HG02943 (cell line): Measurements from ENCODE around the gene CDX4.
"Not testable (repeated sequence)": the region's sequence is repeated elsewhere in the genome, so short reads cannot be mapped to it uniquely, and the experiment has no call there.

Source experiments
- ATAC-seq: cut with Tn5 transposase; IDR thresholded peaks from one replicate; pipeline ENCODE4 v1.9.1; 2021; ENCODE audit warnings: mild to moderate bottlenecking, low read depth, moderate library complexity; ENCODE audit not compliant: unreplicated experiment

The CDX4 gene, protein sequence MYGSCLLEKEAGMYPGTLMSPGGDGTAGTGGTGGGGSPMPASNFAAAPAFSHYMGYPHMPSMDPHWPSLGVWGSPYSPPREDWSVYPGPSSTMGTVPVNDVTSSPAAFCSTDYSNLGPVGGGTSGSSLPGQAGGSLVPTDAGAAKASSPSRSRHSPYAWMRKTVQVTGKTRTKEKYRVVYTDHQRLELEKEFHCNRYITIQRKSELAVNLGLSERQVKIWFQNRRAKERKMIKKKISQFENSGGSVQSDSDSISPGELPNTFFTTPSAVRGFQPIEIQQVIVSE

DNA sequence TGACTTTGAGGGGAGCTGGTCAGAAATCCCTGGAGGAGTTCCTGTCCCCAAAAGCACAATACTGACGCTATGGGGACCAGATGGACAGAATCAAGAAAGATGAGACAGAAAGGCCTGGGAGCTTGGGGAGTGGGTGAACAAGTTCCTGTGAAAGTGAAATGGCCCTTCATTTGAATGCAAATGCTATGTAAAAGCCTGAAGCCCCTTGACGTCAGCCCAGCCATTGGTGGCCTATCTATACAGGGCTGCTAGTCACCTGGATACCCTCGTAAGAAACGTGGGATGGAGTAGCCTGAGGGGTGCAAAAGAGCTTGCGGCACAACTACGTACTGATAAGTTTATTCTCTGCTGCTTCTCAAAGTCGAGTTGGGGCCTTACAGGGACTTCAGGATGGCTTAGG, at the start of gene CDX4:
Gene CDX4, plus strand, starts transcription at position 223 of the 400 bp plus-strand sequence. CDS start 201 bp downstream, outside the sequence.
- no peak for ATAC-seq

DNA sequence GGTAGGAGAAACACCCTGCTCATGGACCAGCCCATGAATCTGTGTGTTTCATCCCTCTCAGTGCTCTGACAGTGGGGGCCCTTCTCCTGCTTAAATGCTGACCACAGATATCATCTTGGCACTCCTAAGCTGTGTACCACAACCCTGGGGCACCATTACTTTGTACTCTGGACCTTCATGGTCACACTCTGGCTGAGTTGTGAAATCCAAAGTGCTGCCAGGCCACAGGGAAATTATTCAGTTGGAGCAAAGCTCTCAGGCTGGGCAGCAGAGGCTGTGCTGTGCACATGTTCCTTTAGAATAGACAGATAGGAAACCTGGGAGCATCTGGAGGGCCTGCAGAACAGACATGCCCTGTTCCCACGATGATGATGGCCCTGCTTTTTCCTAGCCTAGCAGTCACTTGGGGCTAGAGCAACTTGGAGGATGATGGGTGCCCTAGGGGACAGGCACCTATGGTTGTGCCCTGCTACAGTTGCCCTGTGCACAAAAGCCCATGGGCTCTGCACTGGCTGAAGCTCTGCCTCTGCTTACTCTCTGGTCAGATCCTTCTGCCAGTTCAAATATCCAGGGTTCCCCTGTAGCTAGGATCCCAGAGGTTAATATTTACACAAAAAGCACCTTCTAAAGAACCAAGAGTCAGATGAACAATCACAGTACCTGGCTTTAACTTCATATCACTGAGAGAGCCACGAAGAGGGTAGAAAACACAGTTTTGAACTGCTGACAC, 48.5 kb upstream of the CDX4 start:
- no peak for ATAC-seq

DNA sequence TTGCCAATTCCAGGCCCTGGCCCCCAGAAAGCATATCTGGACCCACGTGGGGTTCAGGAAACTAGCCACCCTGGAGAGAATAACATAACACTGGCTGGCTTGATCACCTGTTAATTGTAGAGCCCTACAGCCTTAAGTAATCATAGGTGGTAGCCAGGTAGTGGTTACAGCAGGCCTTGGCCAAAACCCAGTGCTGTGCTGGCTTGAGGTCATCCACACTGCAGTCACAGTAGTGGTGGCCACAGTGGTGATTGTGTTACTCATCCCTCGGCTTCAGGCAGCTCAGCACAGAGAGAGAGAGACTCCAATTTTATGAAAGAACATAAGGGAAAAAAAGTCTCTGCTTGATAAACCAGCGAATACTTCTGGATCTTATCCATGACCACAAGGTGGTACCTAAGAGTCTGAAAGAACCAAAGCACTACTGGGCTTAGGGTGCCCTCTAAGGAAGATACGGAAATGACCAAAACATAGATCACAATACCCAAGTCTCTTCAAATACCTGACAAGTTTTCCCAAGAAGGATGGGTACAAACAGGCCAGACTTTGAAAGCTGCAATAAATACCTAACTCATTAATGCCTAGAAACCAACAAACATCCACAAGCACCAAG, 46.6 kb upstream of the CDX4 start:
- no peak for ATAC-seq

DNA sequence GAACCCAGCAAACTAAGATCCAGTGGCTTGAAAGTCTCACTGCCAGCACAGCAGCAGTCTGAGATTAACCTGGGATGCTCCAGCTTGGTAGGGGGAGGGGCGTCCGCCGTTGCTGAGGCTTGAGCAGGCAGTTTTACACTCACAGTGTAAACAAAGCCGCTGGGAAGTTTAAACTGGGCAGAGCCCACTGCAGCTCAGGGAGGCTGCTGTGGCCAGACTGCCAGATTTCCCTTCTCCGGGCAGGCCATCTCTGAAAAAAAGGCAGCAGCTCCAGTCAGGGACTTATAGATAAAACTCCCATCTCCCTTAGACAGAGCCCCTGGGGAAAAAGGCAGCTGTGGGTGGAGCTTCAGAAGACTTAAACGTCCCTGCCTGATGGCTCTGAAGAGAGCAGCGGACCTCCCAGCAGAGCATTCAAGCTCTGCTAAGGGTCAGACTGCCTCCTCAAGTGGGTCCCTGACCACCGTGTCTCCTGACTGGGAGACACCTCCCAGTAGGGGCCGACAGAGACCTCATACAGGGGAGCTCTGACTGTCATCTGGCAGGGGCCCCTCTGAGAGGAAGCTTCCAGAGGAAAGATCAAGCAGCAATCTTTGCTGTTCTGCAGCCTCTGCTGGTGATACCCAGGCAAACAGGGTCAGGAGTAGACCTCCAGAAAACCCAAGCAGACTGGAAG, 45.1 kb upstream of the CDX4 start:
- no peak for ATAC-seq

DNA sequence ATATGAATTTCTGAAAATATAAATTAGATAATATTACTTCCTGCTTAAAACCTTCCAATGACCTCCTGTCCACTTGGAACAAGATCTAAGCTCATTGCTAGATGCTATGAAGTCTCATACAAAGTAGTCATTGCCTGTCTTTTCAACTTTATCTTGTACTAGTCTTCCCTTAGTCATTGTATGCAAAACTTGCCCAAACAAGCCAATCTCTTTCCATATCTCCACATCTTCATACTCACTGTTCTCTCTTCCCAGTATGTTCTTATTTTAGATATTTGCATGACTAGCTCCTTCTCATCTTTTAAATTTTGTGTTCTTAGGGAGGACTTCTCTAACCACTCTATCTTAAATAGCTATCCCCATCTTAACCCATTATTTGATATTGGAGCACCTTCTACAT, 33.9 kb upstream of the CDX4 start:
- no peak for ATAC-seq

DNA sequence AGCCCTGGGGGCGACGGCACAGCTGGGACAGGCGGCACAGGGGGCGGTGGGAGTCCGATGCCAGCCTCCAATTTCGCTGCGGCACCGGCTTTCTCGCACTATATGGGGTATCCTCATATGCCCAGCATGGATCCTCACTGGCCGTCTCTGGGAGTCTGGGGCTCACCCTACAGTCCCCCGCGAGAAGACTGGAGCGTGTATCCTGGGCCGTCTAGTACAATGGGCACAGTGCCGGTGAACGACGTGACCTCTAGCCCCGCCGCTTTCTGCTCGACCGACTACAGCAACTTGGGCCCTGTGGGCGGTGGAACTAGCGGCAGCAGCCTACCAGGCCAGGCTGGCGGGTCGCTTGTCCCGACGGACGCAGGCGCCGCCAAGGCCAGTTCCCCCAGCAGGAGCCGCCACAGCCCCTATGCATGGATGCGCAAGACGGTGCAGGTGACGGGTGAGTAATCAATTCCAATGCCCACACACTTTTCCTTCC, 500 bp downstream of the CDX4 start:
- ATAC-seq: no peak

DNA sequence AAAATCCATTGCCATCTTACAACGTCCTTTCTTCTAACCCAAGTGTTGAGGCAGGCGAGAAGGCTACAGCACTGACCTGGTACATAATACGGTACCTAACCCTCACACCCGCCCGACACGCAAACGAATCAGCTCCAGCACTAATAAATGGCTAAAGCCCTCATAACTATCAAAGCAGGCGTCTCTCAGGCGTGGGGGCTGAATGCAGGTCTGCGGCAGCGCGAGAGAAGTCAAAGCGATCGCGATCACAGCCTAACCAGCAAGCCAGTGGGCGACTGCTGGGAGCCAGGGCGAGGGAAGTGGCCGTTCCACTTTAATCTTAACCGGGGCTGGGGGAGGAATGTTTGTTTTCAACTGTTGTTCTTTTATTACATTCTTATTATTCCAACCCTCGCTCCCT, 1.5 kb downstream of the CDX4 start:
- no peak for ATAC-seq

DNA sequence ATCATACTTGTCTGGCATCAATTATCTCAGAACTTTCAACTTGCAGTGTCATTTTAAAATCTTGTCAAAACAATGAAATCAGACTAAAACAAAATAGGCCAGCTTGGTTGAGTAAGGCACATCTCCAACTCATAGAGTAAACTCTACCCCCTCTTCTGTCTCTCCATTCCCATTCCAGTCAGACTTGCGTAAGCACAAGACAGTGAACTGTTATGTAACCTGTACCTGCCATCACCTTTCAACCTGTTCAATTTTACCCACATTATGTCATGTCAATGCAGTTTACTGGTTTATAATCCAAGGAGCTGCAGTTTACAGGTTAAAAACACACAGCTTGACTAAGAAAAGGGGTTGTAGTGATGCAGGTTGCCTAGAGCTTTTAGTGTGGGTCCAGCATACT, 8.3 kb downstream of the CDX4 start:
- ATAC-seq: no peak

DNA sequence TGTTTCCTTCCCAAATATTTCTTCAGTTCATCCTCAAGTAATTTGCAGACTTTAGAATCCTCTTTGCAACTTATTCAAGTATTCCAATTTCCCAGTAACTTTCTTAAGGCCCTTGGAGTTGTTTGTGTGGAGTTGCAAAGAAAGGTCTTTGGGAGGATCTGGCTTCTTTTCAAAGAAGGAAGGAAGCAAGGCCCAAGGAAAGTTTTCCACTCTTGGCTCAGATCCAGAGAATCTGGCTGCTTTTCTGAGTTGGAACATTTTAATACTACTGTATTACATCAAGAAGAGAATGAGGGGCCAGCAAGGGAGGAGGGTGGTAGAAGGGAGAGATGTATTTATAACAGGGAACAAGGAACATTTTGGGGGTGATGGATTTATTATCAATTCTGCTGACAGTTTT, 10.5 kb downstream of the CDX4 start:
- ATAC-seq: no peak

DNA sequence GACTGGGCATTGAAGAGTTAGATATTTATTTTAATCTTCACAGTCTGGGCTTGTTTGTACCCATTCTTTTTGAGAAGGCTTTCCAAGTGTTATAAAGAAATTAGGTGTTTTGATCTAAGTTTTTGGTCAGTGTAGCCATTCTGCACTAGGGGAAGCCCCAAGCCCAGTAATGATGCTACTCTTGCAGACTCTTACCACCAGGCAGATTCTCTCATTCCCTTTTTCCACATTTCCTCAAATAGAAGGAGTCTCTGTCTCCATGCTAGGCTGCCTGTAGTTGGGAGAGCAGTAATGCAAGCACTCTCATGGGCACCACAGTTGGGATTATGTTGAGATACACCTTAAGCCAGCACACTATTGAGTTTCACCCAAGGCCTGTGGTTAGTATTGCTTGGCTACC, 21.5 kb downstream of the CDX4 start:
- ATAC-seq: no peak

DNA sequence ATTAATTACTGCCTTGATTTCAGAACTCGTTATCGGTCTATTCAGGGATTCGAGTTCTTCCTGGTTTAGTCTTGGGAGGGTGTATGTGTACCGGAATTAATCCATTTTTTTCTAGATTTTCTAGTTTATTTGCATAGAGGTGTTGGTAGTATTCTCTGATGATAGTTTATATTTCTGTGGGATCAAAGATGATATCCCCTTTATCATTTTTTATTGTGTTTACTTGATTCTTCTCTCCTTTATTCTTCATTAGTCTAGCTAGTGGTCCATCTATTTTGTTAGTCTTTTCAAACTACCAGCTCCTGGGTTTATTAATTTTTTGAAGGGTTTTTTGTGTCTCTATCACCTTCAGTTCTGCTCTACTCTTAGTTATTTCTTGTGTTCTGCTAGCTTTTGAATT, 32.1 kb downstream of the CDX4 start:
- no peak for ATAC-seq

DNA sequence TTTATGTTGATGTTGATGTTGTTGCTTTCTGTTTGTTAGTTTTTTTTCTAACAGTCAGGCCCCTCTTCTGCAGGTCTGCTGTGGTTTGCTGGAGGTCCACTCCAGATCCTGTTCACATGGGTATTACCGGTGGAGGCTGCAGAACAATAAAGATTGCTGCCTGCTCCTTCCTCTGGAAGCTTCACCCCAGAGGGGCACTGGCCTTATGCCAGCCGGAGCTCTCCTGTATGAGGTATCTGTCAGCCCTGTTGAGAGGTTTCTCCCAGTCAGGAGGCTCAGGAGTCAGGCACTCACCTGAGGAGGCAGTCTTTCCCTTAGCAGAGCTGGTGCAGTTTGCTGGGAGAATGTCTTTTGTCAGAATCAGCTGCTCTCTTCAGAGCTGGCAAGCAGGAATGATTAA, 34.7 kb downstream of the CDX4 start:
- ATAC-seq: no peak

DNA sequence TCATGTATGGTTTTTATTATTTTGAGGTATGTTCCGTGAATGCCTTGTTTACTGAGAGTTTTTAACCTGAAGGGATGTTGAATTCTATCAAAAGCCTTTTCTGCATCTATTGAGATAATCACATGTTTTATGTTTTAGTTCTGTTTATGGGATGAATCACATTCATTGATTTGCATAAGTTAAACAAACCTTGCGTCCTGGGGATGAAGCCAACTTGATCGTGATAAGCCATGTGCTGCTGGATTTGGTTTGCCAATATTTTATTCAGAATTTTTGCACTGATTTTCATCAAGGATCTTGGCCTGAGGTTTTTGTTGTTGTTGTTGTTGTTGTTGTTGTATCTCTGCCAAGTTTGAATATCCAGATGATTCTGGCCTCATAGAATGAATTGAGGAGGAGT, 43.8 kb downstream of the CDX4 start:
- ATAC-seq: no peak

DNA sequence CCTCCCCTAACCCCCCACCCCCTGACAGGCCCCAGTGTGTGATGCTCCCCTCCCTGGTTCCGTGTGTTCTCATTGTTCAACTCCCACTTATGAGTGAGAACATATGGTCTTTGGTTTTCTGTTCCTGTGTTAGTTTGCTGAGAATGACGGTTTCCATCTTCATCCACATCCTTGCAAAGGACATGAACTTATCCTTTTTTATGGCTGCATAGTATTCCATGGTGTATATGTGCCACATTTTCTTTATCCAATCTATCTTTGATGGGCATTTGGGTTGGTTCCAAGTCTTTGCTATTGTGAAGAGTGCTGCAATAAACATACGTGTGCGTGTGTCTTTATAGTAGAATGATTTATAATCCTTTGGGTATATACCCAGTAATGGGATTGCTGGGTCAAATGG, 45.3 kb downstream of the CDX4 start:
- ATAC-seq: not testable (repeated sequence)
